Breast epithelium (tissue), 4 donors: ENCODE measurements around the gene OXCT1. TPM values are rescaled to one million over a fixed set of nuclear protein-coding genes. Genes with fewer than 3 reads are reported as not detected.
"Not testable (repeated sequence)": the region's sequence is repeated elsewhere in the genome, so short reads cannot be mapped to it uniquely, and the experiment has no call there.

Experiments used
- DNase-seq, 2 donors: peaks; one replicate each; pipeline ENCODE4 v3.0.0-alpha.2; 2019; ENCODE audit warnings: low spot score in 2 of 2
- H3K27ac ChIP-seq, 2 donors: fragments of 200-600 bp; sonication (generic) in 1 of 2; one replicate each; pipeline ENCODE4 v1.5.1; 2016 to 2019; ENCODE audit warnings: mild to moderate bottlenecking in 1 of 2
- H3K27me3 ChIP-seq, 2 donors: fragments of 200-600 bp; sonication (generic) in 1 of 2; one replicate each; pipeline versions ENCODE4 v1.5.1 to v1.6.0; 2017 to 2019; ENCODE audit warnings: control low read depth in 1 of 2, mild to moderate bottlenecking in 1 of 2
- H3K36me3 ChIP-seq: fragments of 200-600 bp; one replicate; pipeline ENCODE4 v1.5.1; 2019
- H3K4me1 ChIP-seq, 2 donors: fragments of 200-600 bp; sonication (generic); one replicate each; pipeline ENCODE4 v1.5.1; 2016 to 2019; ENCODE audit warnings: control low read depth in 1 of 2
- H3K4me3 ChIP-seq, 3 donors: fragments of 200-600 bp; sonication (generic); 1 replicate in 2 of 3; 2 replicates in 1 of 3; pipeline ENCODE4 v1.5.1; 2016 to 2019; ENCODE audit warnings: mild to moderate bottlenecking in 3 of 3, moderate library complexity in 2 of 3
- H3K9me3 ChIP-seq, 2 donors: fragments of 200-600 bp; sonication (generic) in 1 of 2; one replicate each; pipeline ENCODE4 v1.5.1; 2016 to 2019; ENCODE audit warnings: control low read depth in 1 of 2
- POLR2A ChIP-seq: fragments of 450-650 bp; IDR thresholded peaks from one replicate; pipeline ENCODE4 v1.6.1; 2016; ENCODE audit warnings: antibody characterized with exemption, mild to moderate bottlenecking, moderate library complexity
- POLR2AphosphoS5 ChIP-seq, 3 donors: sonication (generic); formaldehyde crosslinking; IDR thresholded peaks; one replicate each; pipeline ENCODE4 v1.6.1; 2017; ENCODE audit warnings: antibody characterized with exemption in 3 of 3
- intact Hi-C: fragments of 100-400 bp; cut with DNase I; formaldehyde crosslinking; loops from one replicate; pipeline ENCODE4 v1.15.1; 2023; ENCODE audit warnings: low total_unique reads
- total RNA-seq, 3 donors: library from RNA; depleted of rRNA; stranded (reverse); fragments of >200 nt; gene quantifications; one replicate each; pipeline ENCODE4 v1.1.0, GENCODE V29; 2016
- TF ChIP-seq, protein P1 (sequence below), 3 donors: fragments of 450-650 bp; IDR thresholded peaks; one replicate each; pipeline ENCODE4 v1.5.1; 2016 to 2017; ENCODE audit warnings: antibody characterized with exemption in 3 of 3, mild to moderate bottlenecking in 3 of 3, moderate library complexity in 3 of 3

Gene OXCT1
- total RNA-seq, 3 donors from 2014 or later: 19.3 to 49.4 (median 21.8) TPM

DNA sequence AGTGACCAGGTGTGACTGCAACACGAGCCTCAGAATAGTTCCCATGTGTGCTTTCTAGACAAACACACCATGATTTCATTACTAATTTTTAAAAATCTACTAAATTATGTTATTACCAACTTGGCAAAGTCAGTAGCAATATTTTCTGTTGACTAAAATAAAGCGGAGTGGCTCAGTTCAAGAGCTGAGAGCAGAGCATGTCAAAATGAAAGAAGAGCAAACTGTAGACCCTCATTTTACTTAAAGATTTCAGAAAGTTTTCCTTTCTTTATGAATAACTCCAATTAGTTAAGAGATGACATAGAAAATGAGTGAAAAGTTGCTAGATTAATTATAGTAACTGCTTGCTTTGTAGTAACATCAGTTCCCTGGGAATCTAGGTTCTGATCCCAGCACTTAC lies 17.9 kb downstream of the OXCT1 start:
- H3K36me3 ChIP-seq: no peaks in the 10 kb centered on the region
- no peak for DNase-seq
- H3K9me3 ChIP-seq: no peaks in the 10 kb centered on the region
- no peaks in the 10 kb centered on the region for H3K4me1 ChIP-seq
- H3K27me3 ChIP-seq: no peaks in the 10 kb centered on the region
- H3K27ac ChIP-seq: no peak overlapping the region
- H3K4me3 ChIP-seq: no peak overlapping the region
- TF ChIP-seq POLR2AphosphoS5 (IDR thresholded peaks at IDR 0.05) (no peak), POLR2A (no peak)
- TF ChIP-seq, protein P1, sequence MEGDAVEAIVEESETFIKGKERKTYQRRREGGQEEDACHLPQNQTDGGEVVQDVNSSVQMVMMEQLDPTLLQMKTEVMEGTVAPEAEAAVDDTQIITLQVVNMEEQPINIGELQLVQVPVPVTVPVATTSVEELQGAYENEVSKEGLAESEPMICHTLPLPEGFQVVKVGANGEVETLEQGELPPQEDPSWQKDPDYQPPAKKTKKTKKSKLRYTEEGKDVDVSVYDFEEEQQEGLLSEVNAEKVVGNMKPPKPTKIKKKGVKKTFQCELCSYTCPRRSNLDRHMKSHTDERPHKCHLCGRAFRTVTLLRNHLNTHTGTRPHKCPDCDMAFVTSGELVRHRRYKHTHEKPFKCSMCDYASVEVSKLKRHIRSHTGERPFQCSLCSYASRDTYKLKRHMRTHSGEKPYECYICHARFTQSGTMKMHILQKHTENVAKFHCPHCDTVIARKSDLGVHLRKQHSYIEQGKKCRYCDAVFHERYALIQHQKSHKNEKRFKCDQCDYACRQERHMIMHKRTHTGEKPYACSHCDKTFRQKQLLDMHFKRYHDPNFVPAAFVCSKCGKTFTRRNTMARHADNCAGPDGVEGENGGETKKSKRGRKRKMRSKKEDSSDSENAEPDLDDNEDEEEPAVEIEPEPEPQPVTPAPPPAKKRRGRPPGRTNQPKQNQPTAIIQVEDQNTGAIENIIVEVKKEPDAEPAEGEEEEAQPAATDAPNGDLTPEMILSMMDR (IDR thresholded peaks at IDR 0.05): no peak
- intact Hi-C loops: no loop called here

DNA sequence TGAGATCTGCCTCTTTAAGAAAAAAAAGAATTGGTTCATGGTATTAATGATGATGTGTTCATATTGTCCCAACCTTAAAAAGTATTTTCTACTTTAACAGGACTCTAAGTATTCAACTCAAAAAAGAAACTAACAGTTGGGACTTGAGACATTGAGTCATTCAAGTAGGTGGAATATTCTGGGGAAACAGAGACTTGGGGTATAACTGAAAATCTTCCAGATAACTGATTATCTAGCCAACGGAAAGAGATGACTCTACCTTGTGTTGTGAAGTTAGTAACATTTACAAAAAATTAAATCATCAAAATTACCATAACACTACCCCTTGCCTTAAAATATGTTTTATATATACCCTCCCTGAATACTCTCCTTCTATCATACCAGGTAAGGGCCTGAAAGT lies 19.1 kb downstream of the OXCT1 start:
- Histone ChIP-seq H3K4me1 (no peaks in the 10 kb centered on the region), H3K4me3 (no peak overlapping the region), H3K9me3 (no peaks in the 10 kb centered on the region), H3K27me3 (no peaks in the 10 kb centered on the region), H3K36me3 (no peaks in the 10 kb centered on the region), H3K27ac (no peak overlapping the region)
- no peak for DNase-seq
- TF ChIP-seq, protein P1 (IDR thresholded peaks at IDR 0.05): no peak
- TF ChIP-seq POLR2A (no peak), POLR2AphosphoS5 (IDR thresholded peaks at IDR 0.05) (no peak)
- intact Hi-C loops: no loop called here

DNA sequence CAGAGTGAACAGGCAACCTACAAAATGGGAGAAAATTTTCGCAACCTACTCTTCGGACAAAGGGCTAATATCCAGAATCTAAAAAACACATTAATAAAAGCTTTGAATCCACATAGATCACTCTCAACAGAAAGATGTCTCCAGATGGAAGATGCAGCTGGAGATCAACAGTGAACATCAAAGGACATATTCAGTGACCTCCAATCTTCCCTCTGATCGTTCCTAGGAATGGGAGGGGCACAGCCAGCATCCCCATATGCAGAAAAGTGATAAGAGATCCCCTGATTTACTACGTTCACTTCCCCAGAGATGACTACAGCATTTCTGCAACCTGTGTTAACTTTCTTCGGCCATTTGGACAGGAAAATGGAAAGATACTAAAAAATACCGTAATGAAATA lies 21.2 kb downstream of the OXCT1 start:
- no peak for DNase-seq
- TF ChIP-seq, protein P1 (IDR thresholded peaks at IDR 0.05): no peak
- no peak for TF ChIP-seq POLR2A
- no peak for TF ChIP-seq POLR2AphosphoS5 (IDR thresholded peaks at IDR 0.05)
- no peaks in the 10 kb centered on the region for H3K4me1 ChIP-seq
- H3K27ac ChIP-seq: no peak overlapping the region
- no peaks in the 10 kb centered on the region for H3K36me3 ChIP-seq
- intact Hi-C loops: no loop called here
- H3K9me3 ChIP-seq: no peaks in the 10 kb centered on the region
- H3K4me3 ChIP-seq: no peak overlapping the region
- no peaks in the 10 kb centered on the region for H3K27me3 ChIP-seq

DNA sequence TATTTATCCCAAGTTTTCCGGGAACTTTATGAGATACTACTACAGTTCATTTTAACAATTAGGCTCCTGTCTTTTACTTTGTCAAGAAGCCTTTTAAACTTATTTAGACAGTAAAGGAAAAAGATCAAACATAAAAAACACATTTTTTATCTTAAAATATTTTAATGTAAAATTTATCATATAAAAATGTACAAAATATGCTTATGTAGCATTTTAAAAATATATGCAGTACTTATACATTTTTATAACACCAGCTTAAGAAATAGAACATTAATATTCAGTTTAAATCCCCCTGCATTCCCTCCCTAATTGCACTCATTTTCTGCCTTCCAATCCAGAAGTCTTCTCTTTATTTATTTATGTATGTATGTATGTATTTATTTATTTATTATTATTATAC lies 24.5 kb downstream of the OXCT1 start:
- H3K27me3 ChIP-seq, H3K36me3 ChIP-seq, intact Hi-C loops, H3K27ac ChIP-seq, DNase-seq, H3K9me3 ChIP-seq, H3K4me3 ChIP-seq, H3K4me1 ChIP-seq: not testable (repeated sequence)

DNA sequence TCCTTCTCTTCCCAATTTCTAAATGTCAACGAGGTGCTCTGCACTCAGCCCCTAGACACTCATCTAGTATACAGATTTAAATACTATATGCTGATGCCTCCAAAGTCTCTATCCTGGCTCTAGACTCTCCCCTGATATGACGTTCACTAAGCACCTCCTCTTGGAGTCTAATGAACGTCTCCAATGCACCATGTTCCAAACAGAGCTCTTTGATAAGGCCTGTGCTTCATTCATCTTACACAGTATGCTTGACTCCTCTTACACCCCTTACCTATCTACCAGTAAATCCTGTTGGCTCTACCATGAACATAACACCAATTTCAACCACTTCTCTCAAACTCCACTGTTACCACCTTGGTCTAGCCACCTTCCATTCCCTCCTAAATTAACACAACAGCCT lies 25.7 kb downstream of the OXCT1 start:
- DNase-seq: no peak
- intact Hi-C loops: no loop called here
- Histone ChIP-seq H3K9me3 (no peaks in the 10 kb centered on the region), H3K27me3 (no peaks in the 10 kb centered on the region), H3K4me3 (no peak overlapping the region), H3K4me1 (no peaks in the 10 kb centered on the region), H3K27ac (no peak overlapping the region), H3K36me3 (no peaks in the 10 kb centered on the region)
- TF ChIP-seq, protein P1 (IDR thresholded peaks at IDR 0.05): no peak
- no peak for TF ChIP-seq POLR2A
- TF ChIP-seq POLR2AphosphoS5 (IDR thresholded peaks at IDR 0.05): no peak
